ENCODE data around the gene ATP6V1G1. TPM values are rescaled to one million over a fixed set of nuclear protein-coding genes. Genes with fewer than 3 reads are reported as not detected.

The ATP6V1G1 gene
- total RNA-seq = 100 to 1,000 TPM; 109 to 153 TPM

DNA sequence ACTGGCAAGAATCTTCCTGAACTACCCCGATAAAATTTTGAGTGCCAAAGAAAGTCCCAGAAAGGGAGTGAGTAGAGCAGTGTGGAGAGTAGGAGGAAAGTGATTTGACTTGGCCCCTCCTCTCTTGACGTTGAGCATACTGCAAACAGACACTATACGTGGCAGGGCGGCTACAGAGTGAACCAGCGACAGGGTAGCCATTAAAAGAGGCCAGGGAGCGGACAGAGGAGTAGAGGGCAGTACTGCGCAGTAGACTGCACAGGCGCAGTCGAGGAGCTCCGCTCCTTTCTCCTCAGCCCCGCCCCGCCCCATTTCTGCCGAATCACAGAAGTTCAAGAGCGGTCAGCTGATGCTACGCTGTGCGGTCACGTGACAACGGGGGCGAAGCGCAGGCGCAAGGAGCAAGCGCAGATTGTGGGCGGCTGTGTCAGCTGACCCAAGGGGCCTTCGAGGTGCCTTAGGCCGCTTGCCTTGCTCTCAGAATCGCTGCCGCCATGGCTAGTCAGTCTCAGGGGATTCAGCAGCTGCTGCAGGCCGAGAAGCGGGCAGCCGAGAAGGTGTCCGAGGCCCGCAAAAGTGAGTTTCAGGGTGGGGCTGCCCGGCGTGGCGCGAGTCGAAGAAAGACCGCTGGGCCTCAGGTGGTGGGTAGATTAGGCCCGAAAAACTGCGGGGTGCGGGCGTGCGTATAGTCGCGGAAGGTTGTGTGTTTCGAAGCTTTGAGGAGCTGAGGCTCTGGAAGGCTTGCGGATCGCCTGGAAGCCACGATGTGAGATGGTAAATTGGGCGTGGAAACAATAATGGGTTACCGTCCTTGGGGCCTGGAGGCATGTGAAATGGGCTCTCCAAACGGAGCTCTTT, at the start of gene ATP6V1G1:
TSS of gene ATP6V1G1 (plus strand) at position 425 of the 858 bp plus-strand sequence. CDS start at position 495, 70 bp downstream.
- TF ChIP-seq, protein P1, sequence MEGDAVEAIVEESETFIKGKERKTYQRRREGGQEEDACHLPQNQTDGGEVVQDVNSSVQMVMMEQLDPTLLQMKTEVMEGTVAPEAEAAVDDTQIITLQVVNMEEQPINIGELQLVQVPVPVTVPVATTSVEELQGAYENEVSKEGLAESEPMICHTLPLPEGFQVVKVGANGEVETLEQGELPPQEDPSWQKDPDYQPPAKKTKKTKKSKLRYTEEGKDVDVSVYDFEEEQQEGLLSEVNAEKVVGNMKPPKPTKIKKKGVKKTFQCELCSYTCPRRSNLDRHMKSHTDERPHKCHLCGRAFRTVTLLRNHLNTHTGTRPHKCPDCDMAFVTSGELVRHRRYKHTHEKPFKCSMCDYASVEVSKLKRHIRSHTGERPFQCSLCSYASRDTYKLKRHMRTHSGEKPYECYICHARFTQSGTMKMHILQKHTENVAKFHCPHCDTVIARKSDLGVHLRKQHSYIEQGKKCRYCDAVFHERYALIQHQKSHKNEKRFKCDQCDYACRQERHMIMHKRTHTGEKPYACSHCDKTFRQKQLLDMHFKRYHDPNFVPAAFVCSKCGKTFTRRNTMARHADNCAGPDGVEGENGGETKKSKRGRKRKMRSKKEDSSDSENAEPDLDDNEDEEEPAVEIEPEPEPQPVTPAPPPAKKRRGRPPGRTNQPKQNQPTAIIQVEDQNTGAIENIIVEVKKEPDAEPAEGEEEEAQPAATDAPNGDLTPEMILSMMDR (IDR thresholded peaks at IDR 0.05) = no peak
- H3K27me3 ChIP-seq (replicated peaks; ENCODE audit: insufficient read depth) = no peaks in the 10 kb centered on the region
- H3K36me3 ChIP-seq = no peaks in the 10 kb centered on the region
- DNase-seq (ENCODE audit: low spot score) = peak; percentile 100
- peak within 1 kb of the TSS; percentile 93 for H3K4me3 ChIP-seq
- ATAC-seq (ENCODE audit: insufficient number of reproducible peaks, low FRiP score, low read depth) = peak; percentile 99
- H3K27ac ChIP-seq = peak within 1 kb of the TSS; percentile 84 to 93
- H3K4me1 ChIP-seq (ENCODE audit: control insufficient read depth in 1 of 2, low read depth in 2 of 2) = peaks cover 35 to 42% of the 10 kb centered on the region in 2 donors
- H3K9me3 ChIP-seq = no peaks in the 10 kb centered on the region

- H3K4me3 ChIP-seq = no peak overlapping the region
- no peaks in the 10 kb centered on the region for H3K27me3 ChIP-seq (replicated peaks; ENCODE audit: insufficient read depth)
- TF ChIP-seq, protein P1 (IDR thresholded peaks at IDR 0.05) = no peak
- no peak for ATAC-seq (ENCODE audit: insufficient number of reproducible peaks, low FRiP score, low read depth)
- no peaks in the 10 kb centered on the region for H3K36me3 ChIP-seq
- no peak overlapping the region for H3K27ac ChIP-seq
- no peaks in the 10 kb centered on the region for H3K4me1 ChIP-seq (ENCODE audit: control insufficient read depth in 1 of 2, low read depth in 2 of 2)
- H3K9me3 ChIP-seq = no peaks in the 10 kb centered on the region
- no peak for DNase-seq (ENCODE audit: low spot score)
These were observed 49.3 kb upstream of the ATP6V1G1 start for GRCh38 chr9:114538241-114538640.

- DNase-seq (ENCODE audit: low spot score) (no peak), ATAC-seq (ENCODE audit: insufficient number of reproducible peaks, low FRiP score, low read depth) (no peak)
- Histone ChIP-seq H3K4me1 (ENCODE audit: control insufficient read depth in 1 of 2, low read depth in 2 of 2) (no peaks in the 10 kb centered on the region), H3K36me3 (no peaks in the 10 kb centered on the region), H3K27ac (no peak overlapping the region), H3K4me3 (no peak overlapping the region), H3K27me3 (replicated peaks; ENCODE audit: insufficient read depth) (no peaks in the 10 kb centered on the region), H3K9me3 (no peaks in the 10 kb centered on the region)
- TF ChIP-seq, protein P1 (IDR thresholded peaks at IDR 0.05) = no peak
These were observed 47.7 kb upstream of the ATP6V1G1 start for GRCh38 chr9:114539701-114540380.

GRCh38 chr9:114545055-114545454, 42.5 kb upstream of the ATP6V1G1 start:
- Histone ChIP-seq H3K27me3 (replicated peaks; ENCODE audit: insufficient read depth) (no peaks in the 10 kb centered on the region), H3K9me3 (no peaks in the 10 kb centered on the region), H3K36me3 (no peaks in the 10 kb centered on the region), H3K4me3 (no peak overlapping the region), H3K4me1 (ENCODE audit: control insufficient read depth in 1 of 2, low read depth in 2 of 2) (no peaks in the 10 kb centered on the region), H3K27ac (no peak overlapping the region)
- DNase-seq (ENCODE audit: low spot score) (no peak), ATAC-seq (ENCODE audit: insufficient number of reproducible peaks, low FRiP score, low read depth) (no peak)
- TF ChIP-seq, protein P1 (IDR thresholded peaks at IDR 0.05) = no peak

DNA sequence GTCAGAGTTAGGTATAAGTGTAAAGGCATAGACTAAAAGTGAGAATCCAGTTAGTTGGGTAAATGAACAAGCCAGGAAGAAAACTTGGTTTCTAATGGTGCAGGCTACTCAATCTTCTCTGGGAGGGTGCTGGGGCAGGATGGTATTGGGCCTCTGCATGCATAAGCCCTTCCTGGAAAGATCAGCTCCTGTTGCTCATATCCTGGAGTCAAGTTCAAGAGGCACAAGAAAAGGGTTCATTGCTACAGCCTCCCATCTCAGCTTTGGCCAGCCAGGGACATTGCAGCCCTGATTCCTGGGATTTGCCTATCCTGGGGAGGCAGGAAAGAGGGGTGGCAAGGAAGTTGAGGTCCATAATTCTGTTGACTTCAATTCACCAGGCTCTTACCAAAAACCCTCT, 40.7 kb upstream of the ATP6V1G1 start:
- Histone ChIP-seq H3K4me1 (ENCODE audit: control insufficient read depth in 1 of 2, low read depth in 2 of 2) (no peaks in the 10 kb centered on the region), H3K9me3 (no peaks in the 10 kb centered on the region), H3K36me3 (no peaks in the 10 kb centered on the region), H3K27me3 (replicated peaks; ENCODE audit: insufficient read depth) (no peaks in the 10 kb centered on the region), H3K27ac (no peak overlapping the region), H3K4me3 (no peak overlapping the region)
- TF ChIP-seq, protein P1 (IDR thresholded peaks at IDR 0.05) = no peak
- ATAC-seq (ENCODE audit: insufficient number of reproducible peaks, low FRiP score, low read depth) = no peak
- no peak for DNase-seq (ENCODE audit: low spot score)

Measured in thoracic aorta (tissue), 2 donors.